Psoas muscle (tissue), 8 donors: Measurements from ENCODE around the gene GLIS2. TPM values are rescaled to one million over a fixed set of nuclear protein-coding genes. Genes with fewer than 3 reads are reported as not detected.

Experiments used
- ATAC-seq, 4 donors: fragments of 200-7000 bp; cut with Tn5 transposase; one replicate each; pipeline ENCODE4 v1.9.1; 2020; ENCODE audit warnings: moderate library complexity in 3 of 4, mild to moderate bottlenecking in 2 of 4
- DNase-seq, 2 donors: peaks; one replicate each; pipeline ENCODE4 v3.0.0-alpha.2; 2020
- H3K27ac ChIP-seq: fragments of 200-600 bp; one replicate; pipeline ENCODE4 v1.8.0; 2022
- H3K27me3 ChIP-seq, 3 donors: fragments of 200-600 bp in 1 of 3; one replicate each; pipeline versions ENCODE4 v1.6.1 to v1.8.0; 2013 to 2022; ENCODE audit warnings: low read length in 2 of 3, mild to moderate bottlenecking in 2 of 3, moderate library complexity in 1 of 3; ENCODE audit not compliant: insufficient read depth in 3 of 3
- H3K36me3 ChIP-seq, 2 donors: fragments of 200-600 bp in 1 of 2; one replicate each; pipeline versions ENCODE4 v1.6.1 to v1.8.0; 2013 to 2022; ENCODE audit warnings: low read depth in 1 of 2, mild to moderate bottlenecking in 1 of 2, moderate library complexity in 1 of 2; ENCODE audit not compliant: insufficient read depth in 1 of 2
- H3K4me1 ChIP-seq: fragments of 200-600 bp; one replicate; pipeline ENCODE4 v1.8.0; 2022
- H3K4me3 ChIP-seq: fragments of 200-600 bp; one replicate; pipeline ENCODE4 v1.8.0; 2022; ENCODE audit warnings: mild to moderate bottlenecking
- H3K9me3 ChIP-seq: fragments of 200-600 bp; one replicate; pipeline ENCODE4 v1.8.0; 2022
- CTCF ChIP-seq: fragments of 200-600 bp; IDR thresholded peaks from one replicate; pipeline ENCODE4 v1.8.0; 2022; ENCODE audit warnings: antibody characterized with exemption
- WGBS, 3 donors: extraction: QIAGEN DNeasy Blood & Tissue Kit; methylation state at CpG; one replicate each; pipeline versions ENCODE4 v1.1.6 to v1.1.7; 2013; 5-methylcytosine and 5-hydroxymethylcytosine counted together
- intact Hi-C, 2 donors: fragments of 100-400 bp; cut with DNase I; formaldehyde crosslinking; loops; one replicate each; pipeline versions ENCODE4 v1.11.0 to v1.14.2; 2022
- polyA plus RNA-seq, 3 donors: library from polyadenylated mRNA; stranded (reverse); fragments of 200-250 nt; gene quantifications; one replicate each; pipeline ENCODE4 v1.2.3, GENCODE V29; 2013
- total RNA-seq, 4 donors: library from RNA; stranded (reverse); fragmentation: NEBNext Ultra II Directional in 2 of 4; extraction: Animal tissue kit (Norgen Biotek cat#: 25700) in 2 of 4; gene quantifications; one replicate each; pipeline versions ENCODE4 v1.2.1 to v1.2.4, GENCODE V29; 2021 to 2023
- donor health status: healthy with polysubstance abuse.
- donor health status: DM: no; HTN: no; CAD: no; lungs with moderate emphysema.
- donor health status: Bipolar disorder and iron deficiency.
- donor health status: healthy.
- donor health status: DM: yes; HTN: yes; CAD: no.
- donor health status: DM: no; HTN: no; CAD: no.
- donor health status: DM: no; HTN: no; CAD: no.
- donor health status: DM: yes; HTN: yes; CAD: no.

The GLIS2 gene
- total and polyA plus RNA-seq, 7 donors, result 0.96 to 3.3 (median 1.7) TPM

GRCh38 chr16:4344983-4345835, 29.3 kb downstream of the GLIS2 start:
- H3K27ac ChIP-seq, result peak overlapping the region; percentile 48
- peak in 1 of 4 donors; percentile 14 for ATAC-seq
- no peaks in the 10 kb centered on the region for H3K27me3 ChIP-seq
- intact Hi-C loops, result no loop called here
- H3K9me3 ChIP-seq, result no peaks in the 10 kb centered on the region
- DNase-seq, result no peak
- 74 to 85% (median 79%) methylated on average over 26 of the region's 26 CpGs for WGBS, 3 donors
- H3K4me3 ChIP-seq, result no peak overlapping the region
- peaks cover 44% of the 10 kb centered on the region for H3K4me1 ChIP-seq
- peaks cover 2 to 13% of the 10 kb centered on the region in 2 donors for H3K36me3 ChIP-seq
- TF ChIP-seq CTCF, result no peak

GRCh38 chr16:4345836-4346781, 30.2 kb downstream of the GLIS2 start:
- Histone ChIP-seq H3K9me3 (no peaks in the 10 kb centered on the region), H3K4me1 (peaks cover 47% of the 10 kb centered on the region), H3K4me3 (no peak overlapping the region), H3K27me3 (no peaks in the 10 kb centered on the region), H3K27ac (peak overlapping the region; percentile 48), H3K36me3 (peaks cover 0 to 5% of the 10 kb centered on the region in 2 donors)
- intact Hi-C loops, result no loop called here
- no peak for TF ChIP-seq CTCF
- ATAC-seq (peak; percentile 11 to 21 (median 18)), DNase-seq (no peak)
- WGBS, 3 donors, result 69 to 81% (median 70%) methylated on average over 14 of the region's 14 CpGs

- 74 to 86% (median 74%) methylated on average over 8 of the region's 8 CpGs for WGBS, 3 donors
- peak overlapping the region; percentile 53 for H3K27ac ChIP-seq
- ATAC-seq, result peak in 1 of 4 donors; percentile 3
These were observed 31.1 kb downstream of the GLIS2 start for GRCh38 chr16:4347010-4347409.

More at GRCh38 chr16:4347010-4347409, 31.1 kb downstream of the GLIS2 start:
- Histone ChIP-seq H3K27me3 (no peaks in the 10 kb centered on the region), H3K4me1 (peaks cover 47% of the 10 kb centered on the region), H3K36me3 (peaks cover 0 to 3% of the 10 kb centered on the region in 2 donors), H3K4me3 (no peak overlapping the region), H3K9me3 (no peaks in the 10 kb centered on the region)
- TF ChIP-seq CTCF, result no peak
- intact Hi-C loops, result no loop called here
- no peak for DNase-seq
